B cell (primary cell): ENCODE results near the gene CLEC2A. TPM values are rescaled to one million over a fixed set of nuclear protein-coding genes. Genes with fewer than 3 reads are reported as not detected.

Experiments
- ATAC-seq: fragments of 200-7000 bp; cut with Tn5 transposase; one replicate; pipeline ENCODE4 v1.10.0; 2021; ENCODE audit warnings: low read depth, mild to moderate bottlenecking, moderate number of reproducible peaks, moderate library complexity
- CTCF ChIA-PET: fragments of 350-600 bp; sonication (Branson Sonifier 250); formaldehyde crosslinking; loops from one replicate; lab custom pipeline; 2021; ENCODE audit warnings: antibody characterized with exemption, inconsistent platforms; lab: Charles Lee
- POLR2A ChIA-PET: fragments of 350-600 bp; sonication (Branson Sonifier 250); formaldehyde crosslinking; loops from one replicate; lab custom pipeline; 2021; ENCODE audit warnings: antibody characterized with exemption; lab: Charles Lee
- DNase-seq: peaks from one replicate; pipeline ENCODE4 v3.0.0; 2013
- H2AFZ ChIP-seq: 2 replicates; pipeline ENCODE4 v1.6.1; 2012; ENCODE audit warnings: mild to moderate bottlenecking, low read depth, low read length; ENCODE audit not compliant: insufficient read depth, poor library complexity, severe bottlenecking
- H3K27ac ChIP-seq, 2 donors: 1 replicate in 1 of 2; 2 replicates in 1 of 2; pipeline ENCODE4 v1.5.1; 2012 to 2013; ENCODE audit warnings: low read length in 2 of 2, mild to moderate bottlenecking in 2 of 2, moderate library complexity in 1 of 2
- H3K27me3 ChIP-seq, 4 experiments: fragments of 200-600 bp in 1 of 4; sonication (generic) in 1 of 4; replicated peaks in 1 of 4; 1 replicate in 2 of 4; 2 replicates in 2 of 4; pipeline versions ENCODE4 v1.6.1 to v1.7.0; 2013 to 2016; ENCODE audit warnings: low read length in 3 of 4, mild to moderate bottlenecking in 2 of 4, mixed read lengths in 1 of 4, moderate library complexity in 1 of 4; ENCODE audit not compliant: insufficient read depth in 4 of 4, control insufficient read depth in 3 of 4; ENCODE audit errors: control extremely low read depth in 1 of 4
- H3K36me3 ChIP-seq, 2 experiments: replicated peaks in 1 of 2; 1 replicate in 1 of 2; 2 replicates in 1 of 2; pipeline versions ENCODE4 v1.6.1 to v1.7.1; 2013; ENCODE audit warnings: low read length in 1 of 2; ENCODE audit not compliant: insufficient read depth in 2 of 2, control insufficient read depth in 1 of 2; ENCODE audit errors: control extremely low read depth in 1 of 2, extremely low read depth in 1 of 2
- H3K4me1 ChIP-seq, 2 donors: fragments of 200-600 bp in 1 of 2; sonication (generic) in 1 of 2; 1 replicate in 1 of 2; 2 replicates in 1 of 2; pipeline versions ENCODE4 v1.5.1 to v1.6.1; 2013 to 2017; ENCODE audit warnings: low read length in 2 of 2; ENCODE audit not compliant: control insufficient read depth in 2 of 2, insufficient read depth in 2 of 2
- H3K4me2 ChIP-seq: replicated peaks from 2 replicates; pipeline ENCODE3; 2012; ENCODE audit warnings: mild to moderate bottlenecking, low read depth, low read length; ENCODE audit not compliant: poor library complexity, severe bottlenecking
- H3K4me3 ChIP-seq, 5 experiments: fragments of 200-600 bp in 1 of 5; sonication (generic) in 1 of 5; 1 replicate in 3 of 5; 2 replicates in 2 of 5; pipeline versions ENCODE4 v1.5.1 to v1.7.0; 2011 to 2016; ENCODE audit warnings: low read length in 4 of 5, mild to moderate bottlenecking in 4 of 5, low read depth in 2 of 5, control low read depth in 1 of 5, moderate library complexity in 1 of 5; ENCODE audit not compliant: insufficient read depth in 1 of 5; ENCODE audit errors: control extremely low read depth in 1 of 5, extremely low read depth in 1 of 5
- H3K79me2 ChIP-seq: fragments of 200-600 bp; sonication (generic); one replicate; pipeline ENCODE4 v1.6.0; 2016; ENCODE audit warnings: low read length; ENCODE audit not compliant: control insufficient read depth, insufficient read depth
- H3K9ac ChIP-seq: fragments of 200-600 bp; sonication (generic); 2 replicates; pipeline ENCODE4 v1.6.1; 2017; ENCODE audit warnings: mild to moderate bottlenecking, low read length, moderate library complexity
- H3K9me3 ChIP-seq, 3 donors: one replicate each; pipeline versions ENCODE4 v1.6.1 to v1.7.1; 2013; ENCODE audit warnings: low read length in 2 of 3; ENCODE audit not compliant: control insufficient read depth in 2 of 3, insufficient read depth in 1 of 3; ENCODE audit errors: control extremely low read depth in 1 of 3
- H4K20me1 ChIP-seq: 2 replicates; pipeline ENCODE4 v1.6.0; 2012; ENCODE audit warnings: mild to moderate bottlenecking, low read length; ENCODE audit not compliant: insufficient read depth, control insufficient read depth, poor library complexity, severe bottlenecking
- H3K27ac Mint-ChIP-seq: one replicate; pipeline ENCODE4 v1.8.0; 2021; ENCODE audit warnings: mixed read lengths
- H3K27me3 Mint-ChIP-seq: one replicate; pipeline ENCODE4 v1.8.0; 2021; ENCODE audit warnings: mixed read lengths
- H3K4me1 Mint-ChIP-seq: one replicate; pipeline ENCODE4 v1.8.0; 2021; ENCODE audit warnings: mixed read lengths
- H3K4me3 Mint-ChIP-seq: one replicate; pipeline ENCODE4 v1.8.0; 2021; ENCODE audit warnings: mixed read lengths
- H3K9me3 Mint-ChIP-seq: one replicate; pipeline ENCODE4 v1.8.0; 2022; ENCODE audit warnings: mixed read lengths; ENCODE audit not compliant: insufficient read depth
- EZH2 ChIP-seq: IDR thresholded peaks from 2 replicates; pipeline ENCODE4 v1.6.1; 2012; ENCODE audit warnings: borderline replicate concordance, low read depth, mild to moderate bottlenecking, moderate library complexity, low read length; ENCODE audit not compliant: insufficient read depth, poor library complexity, severe bottlenecking
- WGBS: methylation state at CpG from one replicate; pipeline ENCODE4 v1.1.5; 2013; ENCODE audit warnings: missing lambda C conversion rate; ENCODE audit not compliant: insufficient coverage; 5-methylcytosine and 5-hydroxymethylcytosine counted together
- intact Hi-C: fragments of 100-400 bp; cut with micrococcal nuclease; formaldehyde crosslinking; loops from one replicate; pipeline ENCODE4 v1.10.0; 2022
- polyA plus RNA-seq: library from polyadenylated mRNA; depleted of rRNA; stranded (reverse); fragments of >200 nt; gene quantifications from 2 replicates; pipeline ENCODE4 v1.2.3, GENCODE V29; 2012
- total RNA-seq, 2 donors: library from RNA; stranded (reverse); fragments of 120-200 nt in 1 of 2; gene quantifications; 1 replicate in 1 of 2; 2 replicates in 1 of 2; pipeline versions ENCODE4 v1.2.3 to v1.2.4, GENCODE V29; 2013 to 2022
- TF ChIP-seq, protein P1 (sequence below): fragments of 200-600 bp; IDR thresholded peaks from one replicate; pipeline ENCODE4 v1.8.0; 2022; ENCODE audit warnings: antibody characterized with exemption, mild to moderate bottlenecking

Gene CLEC2A
- total and polyA plus RNA-seq, 2 donors (not counting 1 experiment from before 2014, with no cell fraction given): not detected

DNA sequence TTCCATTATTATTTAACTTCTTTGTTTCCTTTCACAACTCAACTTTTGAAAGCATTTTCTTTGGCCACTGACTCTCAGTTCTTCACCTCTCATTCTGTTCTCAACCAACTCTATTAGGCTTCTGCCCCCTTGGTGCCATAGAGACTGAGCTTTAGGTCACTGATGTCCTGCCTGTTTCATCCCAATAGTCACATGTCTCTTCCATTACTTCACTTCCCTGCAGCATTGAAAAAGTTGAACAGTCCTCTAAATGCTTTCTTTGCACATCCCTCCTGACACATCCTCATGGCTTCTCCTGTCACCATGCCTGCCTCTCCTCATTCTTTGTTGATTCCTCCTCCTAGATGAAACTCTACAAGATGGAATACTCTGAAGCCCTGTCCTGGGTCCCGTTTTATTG is 41.8 kb upstream of the CLEC2A start:
- H3K9me3 ChIP-seq: peaks cover 0 to 9% (median 8%) of the 10 kb centered on the region in 3 donors
- no peaks in the 10 kb centered on the region for H3K36me3 ChIP-seq
- H3K4me1 ChIP-seq: no peaks in the 10 kb centered on the region
- TF ChIP-seq, protein P1, sequence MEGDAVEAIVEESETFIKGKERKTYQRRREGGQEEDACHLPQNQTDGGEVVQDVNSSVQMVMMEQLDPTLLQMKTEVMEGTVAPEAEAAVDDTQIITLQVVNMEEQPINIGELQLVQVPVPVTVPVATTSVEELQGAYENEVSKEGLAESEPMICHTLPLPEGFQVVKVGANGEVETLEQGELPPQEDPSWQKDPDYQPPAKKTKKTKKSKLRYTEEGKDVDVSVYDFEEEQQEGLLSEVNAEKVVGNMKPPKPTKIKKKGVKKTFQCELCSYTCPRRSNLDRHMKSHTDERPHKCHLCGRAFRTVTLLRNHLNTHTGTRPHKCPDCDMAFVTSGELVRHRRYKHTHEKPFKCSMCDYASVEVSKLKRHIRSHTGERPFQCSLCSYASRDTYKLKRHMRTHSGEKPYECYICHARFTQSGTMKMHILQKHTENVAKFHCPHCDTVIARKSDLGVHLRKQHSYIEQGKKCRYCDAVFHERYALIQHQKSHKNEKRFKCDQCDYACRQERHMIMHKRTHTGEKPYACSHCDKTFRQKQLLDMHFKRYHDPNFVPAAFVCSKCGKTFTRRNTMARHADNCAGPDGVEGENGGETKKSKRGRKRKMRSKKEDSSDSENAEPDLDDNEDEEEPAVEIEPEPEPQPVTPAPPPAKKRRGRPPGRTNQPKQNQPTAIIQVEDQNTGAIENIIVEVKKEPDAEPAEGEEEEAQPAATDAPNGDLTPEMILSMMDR: no peak
- no peak for TF ChIP-seq EZH2
- DNase-seq (no peak), ATAC-seq (no peak)
- H3K4me3 ChIP-seq: no peak overlapping the region
- peaks cover 24% of the 10 kb centered on the region for H3K27me3 Mint-ChIP-seq
- no peak overlapping the region for H3K9ac ChIP-seq
- intact Hi-C loops: no loop called here
- peaks cover 2% of the 10 kb centered on the region for H3K4me1 Mint-ChIP-seq
- H3K4me3 Mint-ChIP-seq: no peak overlapping the region
- CTCF ChIA-PET: no interaction called here
- no peaks in the 10 kb centered on the region for H3K79me2 ChIP-seq
- POLR2A ChIA-PET: no interaction called here
- no peak overlapping the region for H3K27ac ChIP-seq
- peaks cover 9% of the 10 kb centered on the region for H3K9me3 Mint-ChIP-seq
- no peak overlapping the region for H3K27ac Mint-ChIP-seq
- no peaks in the 10 kb centered on the region for H4K20me1 ChIP-seq
- peaks cover 0 to 6% (median 2%) of the 10 kb centered on the region in 4 experiments for H3K27me3 ChIP-seq
- no peak overlapping the region for H2AFZ ChIP-seq
- no CpG with 5 or more reads among the region's 1 CpG for WGBS
- no peak overlapping the region for H3K4me2 ChIP-seq

DNA sequence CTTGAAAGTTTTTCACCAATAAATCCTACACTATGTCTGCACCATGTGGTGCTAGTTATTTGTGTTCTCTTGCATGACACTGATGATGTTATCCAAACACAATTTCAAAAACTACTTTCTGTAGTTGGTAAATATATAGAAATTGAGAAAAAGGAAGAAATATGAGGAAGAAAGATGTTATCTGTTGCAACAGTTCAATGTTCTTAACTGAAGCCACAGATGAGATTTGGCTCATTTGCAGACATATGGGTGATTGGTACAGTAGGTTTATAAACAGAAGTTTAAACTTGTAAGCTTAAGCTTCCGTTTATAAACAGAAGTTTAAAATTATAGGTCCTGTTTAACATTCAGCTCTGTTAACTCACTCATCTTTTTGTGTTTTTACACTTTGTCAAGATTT is 39.0 kb upstream of the CLEC2A start, which contains the start of gene CLEC12A:
CLEC12A (plus strand) TSS at position 229 of the 400 bp plus-strand sequence. CDS start 188 bp downstream, outside the sequence.
- TF ChIP-seq EZH2: no peak
- TF ChIP-seq, protein P1: no peak

More for the DNA sequence above, 39.0 kb upstream of the CLEC2A start, which contains the start of gene CLEC12A:
- Mint-ChIP-seq H3K9me3 (peaks cover 3% of the 10 kb centered on the region), H3K27ac (no peak within 1 kb of the TSS), H3K4me1 (peaks cover 2% of the 10 kb centered on the region), H3K4me3 (no peak within 1 kb of the TSS), H3K27me3 (peaks cover 30% of the 10 kb centered on the region)
- no peaks in the 10 kb centered on the region for H4K20me1 ChIP-seq
- H3K79me2 ChIP-seq: no peaks in the 10 kb centered on the region
- no peak within 1 kb of the TSS for H3K9ac ChIP-seq
- H3K27me3 ChIP-seq: peaks cover 0 to 6% (median 2%) of the 10 kb centered on the region in 4 experiments
- H2AFZ ChIP-seq: no peak within 1 kb of the TSS
- DNase-seq (no peak), ATAC-seq (no peak)
- WGBS: no CpG with 5 or more reads among the region's 1 CpG
- peak within 1 kb of the TSS in 1 of 5 experiments; percentile 11 for H3K4me3 ChIP-seq
- CTCF ChIA-PET: no interaction called here
- intact Hi-C loops: no loop called here
- H3K27ac ChIP-seq: no peak within 1 kb of the TSS
- no peaks in the 10 kb centered on the region for H3K4me1 ChIP-seq
- POLR2A ChIA-PET: no interaction called here
- H3K4me2 ChIP-seq: no peak within 1 kb of the TSS
- H3K36me3 ChIP-seq: no peaks in the 10 kb centered on the region
- peaks cover 0 to 9% (median 7%) of the 10 kb centered on the region in 3 donors for H3K9me3 ChIP-seq
